HG03378 (cell line): Measurements from ENCODE around the gene GRIK4.
A peak's percentile ranks its signal among the peaks of the same experiment; 100 is the strongest.

Source experiments
- ATAC-seq: cut with Tn5 transposase; IDR thresholded peaks from one replicate; pipeline ENCODE4 v1.9.1; 2021; ENCODE audit warnings: mild to moderate bottlenecking, moderate library complexity; ENCODE audit not compliant: unreplicated experiment

The GRIK4 gene

GRCh38 chr11:120898568-120898967 lies 387.0 kb downstream of the GRIK4 start:
- ATAC-seq, result no peak

- no peak for ATAC-seq
Observed at GRCh38 chr11:120899720-120900119, 388.2 kb downstream of the GRIK4 start.

GRCh38 chr11:120900643-120901042 lies 389.1 kb downstream of the GRIK4 start:
- ATAC-seq, result no peak

- no peak for ATAC-seq
Observed at GRCh38 chr11:120903686-120904085, 392.1 kb downstream of the GRIK4 start.

GRCh38 chr11:120904116-120904515 lies 392.6 kb downstream of the GRIK4 start:
- no peak for ATAC-seq

GRCh38 chr11:120906766-120907165 lies 395.2 kb downstream of the GRIK4 start:
- no peak for ATAC-seq

- ATAC-seq, result no peak
Observed at GRCh38 chr11:120907971-120908370, 396.4 kb downstream of the GRIK4 start.

- ATAC-seq, result no peak
Observed at GRCh38 chr11:120908461-120909181, 397.1 kb downstream of the GRIK4 start.

- no peak for ATAC-seq
Observed at GRCh38 chr11:120909676-120910416, 398.3 kb downstream of the GRIK4 start.

- no peak for ATAC-seq
Observed at GRCh38 chr11:120911943-120912342, 400.4 kb downstream of the GRIK4 start.

GRCh38 chr11:120912504-120912903 lies 401.0 kb downstream of the GRIK4 start:
- no peak for ATAC-seq

GRCh38 chr11:120912915-120913314 lies 401.4 kb downstream of the GRIK4 start:
- ATAC-seq, result no peak

- no peak for ATAC-seq
Observed at GRCh38 chr11:120914021-120914420, 402.5 kb downstream of the GRIK4 start.

GRCh38 chr11:120914601-120915000 lies 403.1 kb downstream of the GRIK4 start:
- no peak for ATAC-seq

GRCh38 chr11:120917559-120918239 lies 406.2 kb downstream of the GRIK4 start:
- ATAC-seq, result no peak

GRCh38 chr11:120918257-120918656 lies 406.7 kb downstream of the GRIK4 start:
- ATAC-seq, result no peak

GRCh38 chr11:120919045-120919444 lies 407.5 kb downstream of the GRIK4 start:
- no peak for ATAC-seq

- no peak for ATAC-seq
Observed at GRCh38 chr11:120919566-120919965, 408.0 kb downstream of the GRIK4 start.

- no peak for ATAC-seq
Observed at GRCh38 chr11:120923866-120924508, 412.4 kb downstream of the GRIK4 start.

- peak; percentile 97 for ATAC-seq
Observed at GRCh38 chr11:120925944-120926343, 414.4 kb downstream of the GRIK4 start.

GRCh38 chr11:120928627-120929026 lies 417.1 kb downstream of the GRIK4 start:
- ATAC-seq, result no peak
